ENCODE measurements around the gene GLRA1. TPM values are rescaled to one million over a fixed set of nuclear protein-coding genes. Genes with fewer than 3 reads are reported as not detected.

GLRA1 gene
- total and polyA plus RNA-seq, 3 experiments from 2014 or later, result not detected

GRCh38 chr5:151872701-151873100, 52.0 kb downstream of the GLRA1 start:
- peaks cover 0 to 7% (median 0%) of the 10 kb centered on the region in 3 donors for H3K36me3 Mint-ChIP-seq
- Histone ChIP-seq H3K27me3 (ENCODE audit: insufficient read depth, low read length, poor library complexity, severe bottlenecking) (no peaks in the 10 kb centered on the region), H3K36me3 (ENCODE audit: insufficient read depth, low read length) (no peaks in the 10 kb centered on the region), H3K4me1 (ENCODE audit: insufficient read depth, low read length) (no peaks in the 10 kb centered on the region), H3K4me3 (ENCODE audit: low read length) (no peak overlapping the region), H3K27ac (ENCODE audit: low read depth, low read length) (no peak overlapping the region), H3K9me3 (ENCODE audit: low read length) (no peaks in the 10 kb centered on the region)
- peaks cover 0 to 2% of the 10 kb centered on the region in 2 donors for H3K27me3 Mint-ChIP-seq
- H3K4me3 Mint-ChIP-seq, result no peak overlapping the region
- CTCF ChIA-PET, result no interaction called here
- no peak for DNase-seq
- H3K27ac Mint-ChIP-seq, result no peak overlapping the region
- peaks cover 0 to 5% (median 4%) of the 10 kb centered on the region in 5 donors for H3K9me3 Mint-ChIP-seq
- POLR2A ChIA-PET, result no interaction called here
- peaks cover 5 to 8% (median 7%) of the 10 kb centered on the region in 3 donors for H3K4me1 Mint-ChIP-seq

DNA sequence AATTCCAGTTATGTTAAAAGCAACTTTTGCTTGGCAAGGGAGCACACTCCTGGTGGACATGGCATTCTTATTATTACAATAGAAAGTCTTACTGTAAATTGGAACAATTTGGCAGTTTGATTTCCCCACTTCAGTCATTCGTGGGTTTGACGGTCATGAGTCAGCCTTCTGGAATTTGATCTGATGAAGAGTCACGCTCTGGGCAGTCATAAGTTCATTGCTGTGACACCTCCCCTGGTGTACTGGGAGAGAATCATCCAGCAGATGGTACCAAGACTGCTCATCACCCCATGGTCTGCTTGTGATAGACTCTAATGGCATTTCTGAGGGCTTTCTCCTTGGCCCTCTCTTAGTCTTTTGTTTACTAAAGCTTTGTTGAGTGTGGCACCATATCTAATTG, 53.8 kb downstream of the GLRA1 start:
- H3K4me3 Mint-ChIP-seq, result no peak overlapping the region

DNA sequence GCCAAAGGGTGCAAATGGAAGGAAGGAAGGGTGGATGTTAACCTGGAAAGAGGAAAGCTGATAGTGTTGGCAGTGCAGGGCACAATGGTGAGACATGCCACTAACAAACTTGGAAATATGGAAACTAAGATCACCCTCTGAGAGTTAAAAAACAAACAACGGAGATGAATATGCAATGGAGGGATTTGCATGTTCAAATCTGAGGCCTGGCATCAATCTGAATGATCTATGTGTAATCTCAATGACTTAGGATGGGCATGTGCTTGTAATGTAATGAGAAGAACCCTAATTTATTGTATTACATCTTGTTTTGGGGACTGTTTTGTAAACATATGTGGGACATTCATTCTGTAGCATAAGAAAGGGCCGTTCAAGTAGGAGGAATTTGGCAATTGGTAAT, 54.4 kb downstream of the GLRA1 start:
- CTCF ChIA-PET, result no interaction called here
- H3K27me3 Mint-ChIP-seq, result peaks cover 0 to 4% of the 10 kb centered on the region in 2 donors

More for the DNA sequence above, 53.8 kb downstream of the GLRA1 start:
- Mint-ChIP-seq H3K9me3 (no peaks in the 10 kb centered on the region), H3K36me3 (no peaks in the 10 kb centered on the region), H3K27me3 (peaks cover 0 to 2% of the 10 kb centered on the region in 2 donors), H3K4me1 (peaks cover 5 to 8% (median 7%) of the 10 kb centered on the region in 3 donors), H3K27ac (no peak overlapping the region)
- POLR2A ChIA-PET, result no interaction called here
- Histone ChIP-seq H3K27me3 (ENCODE audit: insufficient read depth, low read length, poor library complexity, severe bottlenecking) (no peaks in the 10 kb centered on the region), H3K4me3 (ENCODE audit: low read length) (no peak overlapping the region), H3K9me3 (ENCODE audit: low read length) (no peaks in the 10 kb centered on the region), H3K27ac (ENCODE audit: low read depth, low read length) (no peak overlapping the region), H3K4me1 (ENCODE audit: insufficient read depth, low read length) (no peaks in the 10 kb centered on the region), H3K36me3 (ENCODE audit: insufficient read depth, low read length) (no peaks in the 10 kb centered on the region)
- CTCF ChIA-PET, result no interaction called here
- no peak for DNase-seq

GRCh38 chr5:151869843-151870242, 54.8 kb downstream of the GLRA1 start:
- no peaks in the 10 kb centered on the region for H3K27me3 ChIP-seq (ENCODE audit: insufficient read depth, low read length, poor library complexity, severe bottlenecking)
- H3K27me3 Mint-ChIP-seq, result peaks cover 0 to 4% of the 10 kb centered on the region in 2 donors
- DNase-seq, result no peak
- no peaks in the 10 kb centered on the region for H3K9me3 ChIP-seq (ENCODE audit: low read length)
- POLR2A ChIA-PET, result no interaction called here
- no peak overlapping the region for H3K4me3 ChIP-seq (ENCODE audit: low read length)
- no peak overlapping the region for H3K4me3 Mint-ChIP-seq
- CTCF ChIA-PET, result no interaction called here
- H3K27ac ChIP-seq (ENCODE audit: low read depth, low read length), result no peak overlapping the region
- no peaks in the 10 kb centered on the region for H3K4me1 ChIP-seq (ENCODE audit: insufficient read depth, low read length)
- no peaks in the 10 kb centered on the region for H3K36me3 ChIP-seq (ENCODE audit: insufficient read depth, low read length)
- H3K4me1 Mint-ChIP-seq, result peaks cover 5 to 8% (median 7%) of the 10 kb centered on the region in 3 donors
- peak overlapping the region in 5 of 8 donors; percentile 21 to 74 (median 24) for H3K27ac Mint-ChIP-seq
- H3K9me3 Mint-ChIP-seq, result no peaks in the 10 kb centered on the region
- H3K36me3 Mint-ChIP-seq, result no peaks in the 10 kb centered on the region

More for the DNA sequence above, 54.4 kb downstream of the GLRA1 start:
- Histone ChIP-seq H3K27ac (ENCODE audit: low read depth, low read length) (no peak overlapping the region), H3K9me3 (ENCODE audit: low read length) (no peaks in the 10 kb centered on the region), H3K27me3 (ENCODE audit: insufficient read depth, low read length, poor library complexity, severe bottlenecking) (no peaks in the 10 kb centered on the region), H3K36me3 (ENCODE audit: insufficient read depth, low read length) (no peaks in the 10 kb centered on the region), H3K4me3 (ENCODE audit: low read length) (no peak overlapping the region), H3K4me1 (ENCODE audit: insufficient read depth, low read length) (no peaks in the 10 kb centered on the region)
- H3K36me3 Mint-ChIP-seq, result no peaks in the 10 kb centered on the region
- H3K27ac Mint-ChIP-seq, result peak overlapping the region in 4 of 8 donors; percentile 21 to 74 (median 27)
- POLR2A ChIA-PET, result no interaction called here
- no peak overlapping the region for H3K4me3 Mint-ChIP-seq
- no peaks in the 10 kb centered on the region for H3K9me3 Mint-ChIP-seq
- DNase-seq, result no peak
- H3K4me1 Mint-ChIP-seq, result peaks cover 5 to 8% (median 7%) of the 10 kb centered on the region in 3 donors

- ChIA-PET POLR2A (no interaction called here), CTCF (no interaction called here)
- peak in 4 of 5 donors; percentile 4 to 52 (median 16) for DNase-seq
- H3K4me1 Mint-ChIP-seq, result peaks cover 5 to 8% (median 7%) of the 10 kb centered on the region in 3 donors
- no peaks in the 10 kb centered on the region for H3K9me3 Mint-ChIP-seq
- Histone ChIP-seq H3K4me1 (ENCODE audit: insufficient read depth, low read length) (no peaks in the 10 kb centered on the region), H3K27me3 (ENCODE audit: insufficient read depth, low read length, poor library complexity, severe bottlenecking) (no peaks in the 10 kb centered on the region), H3K36me3 (ENCODE audit: insufficient read depth, low read length) (no peaks in the 10 kb centered on the region), H3K9me3 (ENCODE audit: low read length) (no peaks in the 10 kb centered on the region), H3K4me3 (ENCODE audit: low read length) (no peak overlapping the region), H3K27ac (ENCODE audit: low read depth, low read length) (no peak overlapping the region)
- H3K27me3 Mint-ChIP-seq, result peaks cover 0 to 2% of the 10 kb centered on the region in 2 donors
- peak overlapping the region in 7 of 8 donors; percentile 9 to 85 (median 35) for H3K27ac Mint-ChIP-seq
- H3K36me3 Mint-ChIP-seq, result no peaks in the 10 kb centered on the region
- H3K4me3 Mint-ChIP-seq, result peak overlapping the region in 3 of 7 donors; percentile 2 to 11 (median 3)
Measured at GRCh38 chr5:151868451-151868850, 56.2 kb downstream of the GLRA1 start.

GRCh38 chr5:151864061-151864748, 60.4 kb downstream of the GLRA1 start:
- Histone ChIP-seq H3K4me3 (ENCODE audit: low read length) (no peak overlapping the region), H3K36me3 (ENCODE audit: insufficient read depth, low read length) (no peaks in the 10 kb centered on the region), H3K27ac (ENCODE audit: low read depth, low read length) (no peak overlapping the region), H3K27me3 (ENCODE audit: insufficient read depth, low read length, poor library complexity, severe bottlenecking) (no peaks in the 10 kb centered on the region), H3K4me1 (ENCODE audit: insufficient read depth, low read length) (no peaks in the 10 kb centered on the region), H3K9me3 (ENCODE audit: low read length) (no peaks in the 10 kb centered on the region)
- Mint-ChIP-seq H3K4me3 (no peak overlapping the region), H3K27me3 (peaks cover 0 to 4% of the 10 kb centered on the region in 2 donors), H3K36me3 (no peaks in the 10 kb centered on the region), H3K4me1 (peaks cover 5 to 8% (median 7%) of the 10 kb centered on the region in 3 donors), H3K27ac (no peak overlapping the region), H3K9me3 (peaks cover 0 to 4% (median 0%) of the 10 kb centered on the region in 5 donors)
- ChIA-PET CTCF (no interaction called here), POLR2A (no interaction called here)
- DNase-seq, result no peak

DNA sequence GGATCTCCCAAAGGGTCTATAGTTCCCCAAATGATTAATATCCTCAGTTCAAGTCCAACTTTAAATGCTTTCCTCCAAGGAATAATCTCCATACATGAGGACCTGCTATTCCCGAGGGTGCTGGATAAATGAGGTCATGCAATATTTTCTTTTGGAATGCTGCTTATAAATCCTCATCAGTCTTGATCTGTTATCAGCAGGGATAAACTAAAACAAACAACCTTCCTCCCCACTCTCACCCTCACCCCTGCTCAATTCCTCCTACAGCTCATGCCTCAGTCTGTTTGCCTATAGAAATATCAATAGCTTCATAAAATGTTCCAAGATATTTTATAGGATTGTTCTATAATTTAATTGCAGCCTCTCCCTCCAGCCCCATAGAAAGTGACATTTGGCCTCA, 61.1 kb downstream of the GLRA1 start:
- no peak overlapping the region for H3K4me3 ChIP-seq (ENCODE audit: low read length)
- Mint-ChIP-seq H3K27ac (no peak overlapping the region), H3K9me3 (peaks cover 0 to 4% (median 0%) of the 10 kb centered on the region in 5 donors), H3K36me3 (no peaks in the 10 kb centered on the region), H3K4me1 (peaks cover 2 to 4% (median 4%) of the 10 kb centered on the region in 3 donors), H3K27me3 (peaks cover 0 to 4% of the 10 kb centered on the region in 2 donors), H3K4me3 (no peak overlapping the region)
- ChIA-PET POLR2A (no interaction called here), CTCF (no interaction called here)
- no peaks in the 10 kb centered on the region for H3K27me3 ChIP-seq (ENCODE audit: insufficient read depth, low read length, poor library complexity, severe bottlenecking)
- no peaks in the 10 kb centered on the region for H3K4me1 ChIP-seq (ENCODE audit: insufficient read depth, low read length)
- no peaks in the 10 kb centered on the region for H3K9me3 ChIP-seq (ENCODE audit: low read length)
- DNase-seq, result no peak
- H3K36me3 ChIP-seq (ENCODE audit: insufficient read depth, low read length), result no peaks in the 10 kb centered on the region
- no peak overlapping the region for H3K27ac ChIP-seq (ENCODE audit: low read depth, low read length)

DNA sequence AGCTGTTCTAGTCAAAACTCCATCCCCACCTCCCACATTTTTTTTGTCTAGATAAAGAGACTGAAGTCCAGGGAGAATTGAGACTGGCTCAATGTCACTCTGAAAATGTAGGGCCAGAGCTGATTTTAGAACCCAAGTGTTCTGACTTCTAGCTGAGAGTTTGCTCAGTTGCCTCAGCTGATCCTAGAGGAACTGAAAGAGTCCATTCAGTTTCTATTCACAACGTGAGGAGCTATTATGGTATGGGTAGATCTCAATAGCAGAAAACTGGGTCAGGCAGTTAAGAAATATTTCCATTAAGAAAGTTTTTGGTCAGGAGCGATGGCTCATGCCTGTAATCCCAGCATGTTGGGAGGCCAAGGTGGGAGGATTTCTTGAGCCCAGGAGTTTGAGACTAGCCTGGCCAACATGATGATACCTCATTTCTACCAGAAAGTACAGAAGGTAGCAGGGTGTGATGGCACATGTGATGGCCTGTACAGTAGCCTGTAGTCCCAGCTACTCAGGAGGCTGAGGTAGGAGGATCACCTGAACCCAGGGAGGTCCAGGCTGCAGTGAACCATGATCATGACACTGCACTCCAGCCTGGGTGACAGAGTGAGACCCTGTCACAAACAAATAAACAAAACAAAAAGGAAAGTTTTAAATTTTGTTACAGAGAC, 61.7 kb downstream of the GLRA1 start:
- Mint-ChIP-seq H3K27me3 (peaks cover 0 to 4% of the 10 kb centered on the region in 2 donors), H3K27ac (no peak overlapping the region), H3K9me3 (peaks cover 0 to 4% (median 0%) of the 10 kb centered on the region in 5 donors), H3K4me1 (peaks cover 0 to 1% (median 0%) of the 10 kb centered on the region in 3 donors), H3K36me3 (no peaks in the 10 kb centered on the region), H3K4me3 (no peak overlapping the region)
- H3K4me3 ChIP-seq (ENCODE audit: low read length), result no peak overlapping the region
- ChIA-PET CTCF (no interaction called here), POLR2A (no interaction called here)
- H3K27ac ChIP-seq (ENCODE audit: low read depth, low read length), result no peak overlapping the region
- no peak for DNase-seq
- no peaks in the 10 kb centered on the region for H3K4me1 ChIP-seq (ENCODE audit: insufficient read depth, low read length)
- H3K9me3 ChIP-seq (ENCODE audit: low read length), result no peaks in the 10 kb centered on the region
- no peaks in the 10 kb centered on the region for H3K36me3 ChIP-seq (ENCODE audit: insufficient read depth, low read length)
- H3K27me3 ChIP-seq (ENCODE audit: insufficient read depth, low read length, poor library complexity, severe bottlenecking), result no peaks in the 10 kb centered on the region

All from CD8-positive, alpha-beta memory T cell (primary cell).